MCF 10A (cell line): ENCODE data around the gene PHF19. TPM values are rescaled to one million over a fixed set of nuclear protein-coding genes. Genes with fewer than 3 reads are reported as not detected.

Experiments
- Bru-seq: library from RNA; stranded (reverse); fragments of 400-500 nt; gene quantifications from one replicate; lab custom pipeline; 2021; lab: Mats Ljungman, UMichigan
- BruChase-seq, 2 experiments: library from RNA; stranded (reverse); fragments of 400-500 nt; gene quantifications; one replicate each; lab custom pipeline; 2021; lab: Mats Ljungman, UMichigan
- BruUV-seq: library from RNA; stranded (reverse); fragments of 400-500 nt; replicated peaks from 2 replicates; lab custom pipeline; 2021; lab: Mats Ljungman, UMichigan
- CTCF ChIA-PET: fragments of 300-600 bp; sonication (Branson Sonifier 250); formaldehyde crosslinking; extraction: SDS; loops from one replicate; lab custom pipeline; 2021; ENCODE audit warnings: antibody characterized with exemption, inconsistent platforms; lab: Yijun Ruan, JAX
- POLR2A ChIA-PET: fragments of 300-600, 350-650 bp; sonication (Branson Sonifier 250); formaldehyde crosslinking; extraction: SDS; loops from one replicate; lab custom pipeline; 2020; ENCODE audit warnings: antibody characterized with exemption, inconsistent platforms; lab: Yijun Ruan, JAX
- DNase-seq: peaks from one replicate; pipeline ENCODE4 v3.0.0-alpha.2; 2018; ENCODE audit not compliant: unreplicated experiment
- H3K27ac Mint-ChIP-seq: one replicate; pipeline ENCODE4 v1.8.0; 2022; ENCODE audit warnings: mild to moderate bottlenecking, low read depth, mixed read lengths; ENCODE audit not compliant: unreplicated experiment
- H3K27me3 Mint-ChIP-seq: one replicate; pipeline ENCODE4 v1.8.0; 2022; ENCODE audit warnings: mixed read lengths; ENCODE audit not compliant: insufficient read depth, unreplicated experiment
- H3K36me3 Mint-ChIP-seq: one replicate; pipeline ENCODE4 v1.8.0; 2022; ENCODE audit warnings: mild to moderate bottlenecking, moderate library complexity, mixed read lengths; ENCODE audit not compliant: insufficient read depth, unreplicated experiment
- H3K4me1 Mint-ChIP-seq: one replicate; pipeline ENCODE4 v1.8.0; 2022; ENCODE audit warnings: mixed read lengths; ENCODE audit not compliant: insufficient read depth, unreplicated experiment
- H3K4me3 Mint-ChIP-seq: one replicate; pipeline ENCODE4 v1.8.0; 2022; ENCODE audit warnings: mild to moderate bottlenecking, moderate library complexity, mixed read lengths; ENCODE audit not compliant: unreplicated experiment
- H3K9me3 Mint-ChIP-seq: one replicate; pipeline ENCODE4 v1.8.0; 2022; ENCODE audit warnings: mixed read lengths; ENCODE audit not compliant: unreplicated experiment
- intact Hi-C: fragments of 100-400 bp; cut with micrococcal nuclease; formaldehyde crosslinking; loops from 2 replicates; pipeline ENCODE4 v1.14.1; 2022
- long read RNA-seq: library from polyadenylated mRNA; stranded (forward); transcript quantifications from one replicate; pipeline ENCODE4 v2.0.0, GENCODE V29; 2022
- total RNA-seq: library from RNA; stranded (reverse); gene quantifications from 2 replicates; pipeline ENCODE4 v1.2.3, GENCODE V29; 2022
- TF ChIP-seq, protein P1 (sequence below): fragments of 200-600 bp; IDR thresholded peaks from one replicate; pipeline ENCODE4 v1.8.0; 2022; ENCODE audit warnings: antibody characterized with exemption, mild to moderate bottlenecking; ENCODE audit not compliant: unreplicated experiment

PHF19 gene
- total RNA-seq: 39.6 and 61.0 TPM in 2 replicates
- Bru-seq, nascent RNA: percentile 49 among the genes with signal in this experiment
- percentile 51 among the genes with signal in this experiment for BruChase-seq, experiment 1, labeled RNA remaining after a 6-hour chase
- BruChase-seq, experiment 2, labeled RNA remaining after a 2-hour chase: percentile 47 among the genes with signal in this experiment
- long read RNA-seq, full-length matches to known transcripts: 34 of 51 reads
- long read RNA-seq, partial matches to known transcripts: 3 of 51 reads
- long read RNA-seq, other reads (novel, unspliced or antisense): 14 of 51 reads

DNA sequence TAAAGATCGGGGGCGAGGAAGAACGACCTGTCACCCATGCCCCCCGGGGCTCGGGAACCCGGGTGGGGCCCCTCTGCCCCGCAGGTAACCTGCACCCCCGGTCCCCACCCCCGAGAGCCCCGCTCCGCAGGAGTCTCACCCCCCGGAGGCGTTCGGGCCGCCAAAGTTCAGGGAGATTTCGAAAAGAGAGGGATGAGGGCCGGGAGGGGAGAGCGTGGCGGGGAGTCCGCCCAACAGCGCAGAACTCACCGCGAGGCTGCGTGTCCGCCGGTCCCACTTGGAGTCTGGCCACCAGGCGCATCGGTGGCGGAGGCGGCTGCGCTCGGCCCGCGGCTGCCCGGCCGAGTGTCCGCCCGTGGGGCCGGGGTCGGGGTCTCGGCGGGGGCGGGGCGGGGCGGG, at the start of gene PHF19:
Gene PHF19 (minus strand): TSS at position 347 of the 399 bp plus-strand sequence. CDS start 2,447 bp downstream, outside the sequence.
- ChIA-PET CTCF (no interaction called here), POLR2A (interaction anchor here (1.0 to 1.9 kb wide), 5 partner anchors 23 to 121 kb away, joined by 3 to 7 read pairs (median 3); partner anchors contain the start of gene FBXW2)
- BruUV-seq: no TSS peak
- Mint-ChIP-seq H3K36me3 (peaks cover 23% of the 10 kb centered on the region), H3K4me3 (peak within 1 kb of the TSS; percentile 76), H3K27ac (peak within 1 kb of the TSS; percentile 33), H3K4me1 (peaks cover 40% of the 10 kb centered on the region), H3K9me3 (no peaks in the 10 kb centered on the region), H3K27me3 (no peaks in the 10 kb centered on the region)
- peak; percentile 49 for DNase-seq
- TF ChIP-seq, protein P1, sequence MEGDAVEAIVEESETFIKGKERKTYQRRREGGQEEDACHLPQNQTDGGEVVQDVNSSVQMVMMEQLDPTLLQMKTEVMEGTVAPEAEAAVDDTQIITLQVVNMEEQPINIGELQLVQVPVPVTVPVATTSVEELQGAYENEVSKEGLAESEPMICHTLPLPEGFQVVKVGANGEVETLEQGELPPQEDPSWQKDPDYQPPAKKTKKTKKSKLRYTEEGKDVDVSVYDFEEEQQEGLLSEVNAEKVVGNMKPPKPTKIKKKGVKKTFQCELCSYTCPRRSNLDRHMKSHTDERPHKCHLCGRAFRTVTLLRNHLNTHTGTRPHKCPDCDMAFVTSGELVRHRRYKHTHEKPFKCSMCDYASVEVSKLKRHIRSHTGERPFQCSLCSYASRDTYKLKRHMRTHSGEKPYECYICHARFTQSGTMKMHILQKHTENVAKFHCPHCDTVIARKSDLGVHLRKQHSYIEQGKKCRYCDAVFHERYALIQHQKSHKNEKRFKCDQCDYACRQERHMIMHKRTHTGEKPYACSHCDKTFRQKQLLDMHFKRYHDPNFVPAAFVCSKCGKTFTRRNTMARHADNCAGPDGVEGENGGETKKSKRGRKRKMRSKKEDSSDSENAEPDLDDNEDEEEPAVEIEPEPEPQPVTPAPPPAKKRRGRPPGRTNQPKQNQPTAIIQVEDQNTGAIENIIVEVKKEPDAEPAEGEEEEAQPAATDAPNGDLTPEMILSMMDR: no peak
- intact Hi-C loops: loop anchor here (1.0 to 5.0 kb wide), 3 partner anchors 35 to 84 kb away; partner anchors contain the start of genes FBXW2 and PSMD5

DNA sequence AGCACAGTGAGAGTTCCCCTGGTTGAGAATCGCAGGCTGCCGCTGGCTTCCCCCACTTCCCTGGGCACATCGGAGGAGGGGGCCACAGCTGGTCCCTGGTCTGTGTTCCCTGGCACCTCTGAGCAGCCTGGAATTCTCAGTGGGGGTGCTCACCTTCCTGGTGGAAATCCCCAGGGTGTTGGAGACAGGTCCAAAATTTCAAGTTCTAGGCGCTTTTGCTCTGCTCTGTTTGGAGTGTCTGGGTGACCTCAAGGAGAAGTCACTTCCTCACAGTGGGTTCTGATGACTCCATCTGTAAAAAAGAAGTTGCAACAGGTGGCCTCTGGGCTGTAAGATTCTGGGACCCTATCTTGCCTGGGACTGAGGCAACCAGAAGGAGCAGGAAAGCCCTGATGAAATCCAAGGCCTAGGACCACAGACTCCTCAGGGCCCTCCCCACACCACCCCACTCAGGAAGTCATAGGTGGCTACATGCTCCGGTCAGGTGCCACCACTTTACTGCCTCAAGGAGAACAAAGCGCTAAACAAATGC, 49.5 kb upstream of the PHF19 start, which contains the start of gene TRAF1:
Gene TRAF1 (minus strand): TSS at position 400 of the 532 bp plus-strand sequence. CDS start 721 bp downstream, outside the sequence.
- TF ChIP-seq, protein P1: no peak
- ChIA-PET POLR2A (no interaction called here), CTCF (interaction anchor here (0.6 to 2.9 kb wide), 2 partner anchors 10 to 126 kb away, joined by 3 to 12 read pairs; no protein-coding TSS in a partner anchor)
- no peaks in the 10 kb centered on the region for H3K9me3 Mint-ChIP-seq
- DNase-seq: no peak
- intact Hi-C loops: no loop called here
- BruUV-seq: no TSS peak
- H3K36me3 Mint-ChIP-seq: no peaks in the 10 kb centered on the region
- H3K27ac Mint-ChIP-seq: peak within 1 kb of the TSS; percentile 12
- peaks cover 11% of the 10 kb centered on the region for H3K4me1 Mint-ChIP-seq
- no peak within 1 kb of the TSS for H3K4me3 Mint-ChIP-seq
- H3K27me3 Mint-ChIP-seq: no peaks in the 10 kb centered on the region

DNA sequence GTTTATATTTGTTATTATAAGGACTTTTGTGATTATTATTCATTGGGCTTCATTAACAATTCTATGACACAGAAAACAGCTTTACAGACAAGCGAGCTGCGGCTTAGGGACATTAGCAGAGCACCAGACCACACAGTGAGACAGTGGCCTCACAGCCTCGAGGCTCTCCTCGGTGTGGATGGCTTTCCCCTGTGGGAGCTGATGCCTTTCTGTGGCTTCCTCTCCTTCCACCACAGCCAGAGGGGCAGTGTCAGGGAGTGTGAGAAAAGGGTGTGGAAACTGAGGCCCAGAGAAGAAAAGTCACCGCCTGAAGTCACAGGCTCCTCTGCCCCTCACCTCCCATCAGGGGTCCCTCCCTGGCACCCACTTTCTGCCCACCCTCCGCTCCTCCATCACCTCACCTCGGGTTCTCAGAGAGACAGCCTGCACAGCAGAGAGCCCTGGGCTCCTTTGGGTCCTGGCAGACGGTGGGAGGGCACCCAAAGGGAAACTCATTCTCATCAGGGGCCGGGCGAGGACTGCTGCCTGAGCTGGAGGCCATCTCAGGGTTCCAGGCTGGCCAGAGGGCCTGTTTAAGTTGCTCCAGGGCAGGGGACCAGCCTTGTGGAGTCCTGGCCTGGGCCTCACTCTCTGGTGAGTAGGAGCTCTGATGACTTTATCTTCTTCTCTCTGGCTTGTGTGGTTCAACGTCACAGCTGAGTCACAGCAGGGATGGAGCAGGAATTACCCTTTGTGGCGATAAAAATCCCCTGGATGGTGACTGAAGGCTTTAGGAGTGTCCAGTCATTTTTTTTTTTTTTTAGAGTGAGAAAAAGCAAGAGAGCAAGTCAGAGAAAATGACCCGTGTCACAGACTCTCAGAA, 48.8 kb upstream of the PHF19 start:
- CTCF ChIA-PET: interaction anchor here (2.9 kb wide), 1 partner anchor 9 kb away, joined by 12 read pairs; no protein-coding TSS in a partner anchor
- H3K4me3 Mint-ChIP-seq: no peak overlapping the region
- POLR2A ChIA-PET: interaction anchor here (1.0 to 1.2 kb wide), 3 partner anchors 9 to 14 kb away, joined by 3 to 7 read pairs (median 4); no protein-coding TSS in a partner anchor

More for the DNA sequence above, 48.8 kb upstream of the PHF19 start:
- TF ChIP-seq, protein P1: no peak
- no peaks in the 10 kb centered on the region for H3K36me3 Mint-ChIP-seq
- no peaks in the 10 kb centered on the region for H3K27me3 Mint-ChIP-seq
- DNase-seq: peak; percentile 44
- H3K27ac Mint-ChIP-seq: no peak overlapping the region
- peaks cover 5% of the 10 kb centered on the region for H3K4me1 Mint-ChIP-seq
- no peaks in the 10 kb centered on the region for H3K9me3 Mint-ChIP-seq
- intact Hi-C loops: no loop called here
- no TSS peak for BruUV-seq
